GM12875 (cell line): ENCODE results near the gene GRAMD1B.

Experiments used
- H3K4me3 ChIP-seq: one replicate; pipeline ENCODE4 v1.5.1; 2011; ENCODE audit warnings: low read depth, low read length, control low read depth
- TF ChIP-seq, protein P1 (sequence below): IDR thresholded peaks from 2 replicates; pipeline ENCODE4 v1.5.1; 2011; ENCODE audit warnings: low read depth, mild to moderate bottlenecking, control low read depth, inconsistent platforms, low read length, moderate library complexity, borderline replicate concordance; ENCODE audit not compliant: insufficient read depth

The GRAMD1B gene

DNA sequence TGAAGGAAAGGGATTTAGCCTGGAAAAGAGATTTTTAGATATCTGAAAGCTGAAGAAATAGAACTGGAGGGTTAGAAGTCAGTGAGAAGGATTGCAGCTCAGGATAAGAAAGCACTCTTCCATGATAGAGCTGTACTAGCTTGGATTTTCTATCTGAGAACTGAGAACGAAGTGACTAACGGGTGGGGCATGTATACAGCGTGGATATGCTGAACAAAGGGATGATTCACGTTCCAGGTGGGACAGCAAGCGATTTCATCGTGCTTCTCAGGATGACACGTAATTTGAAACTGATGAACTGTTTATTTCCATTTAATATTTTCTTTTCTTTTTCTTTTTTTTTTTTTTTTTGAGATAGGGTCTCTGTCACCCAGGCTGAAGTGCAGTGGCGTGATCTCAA lies 53.0 kb downstream of the GRAMD1B start:
- no peak overlapping the region for H3K4me3 ChIP-seq
- TF ChIP-seq, protein P1, sequence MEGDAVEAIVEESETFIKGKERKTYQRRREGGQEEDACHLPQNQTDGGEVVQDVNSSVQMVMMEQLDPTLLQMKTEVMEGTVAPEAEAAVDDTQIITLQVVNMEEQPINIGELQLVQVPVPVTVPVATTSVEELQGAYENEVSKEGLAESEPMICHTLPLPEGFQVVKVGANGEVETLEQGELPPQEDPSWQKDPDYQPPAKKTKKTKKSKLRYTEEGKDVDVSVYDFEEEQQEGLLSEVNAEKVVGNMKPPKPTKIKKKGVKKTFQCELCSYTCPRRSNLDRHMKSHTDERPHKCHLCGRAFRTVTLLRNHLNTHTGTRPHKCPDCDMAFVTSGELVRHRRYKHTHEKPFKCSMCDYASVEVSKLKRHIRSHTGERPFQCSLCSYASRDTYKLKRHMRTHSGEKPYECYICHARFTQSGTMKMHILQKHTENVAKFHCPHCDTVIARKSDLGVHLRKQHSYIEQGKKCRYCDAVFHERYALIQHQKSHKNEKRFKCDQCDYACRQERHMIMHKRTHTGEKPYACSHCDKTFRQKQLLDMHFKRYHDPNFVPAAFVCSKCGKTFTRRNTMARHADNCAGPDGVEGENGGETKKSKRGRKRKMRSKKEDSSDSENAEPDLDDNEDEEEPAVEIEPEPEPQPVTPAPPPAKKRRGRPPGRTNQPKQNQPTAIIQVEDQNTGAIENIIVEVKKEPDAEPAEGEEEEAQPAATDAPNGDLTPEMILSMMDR = no peak

GRCh38 chr11:123483466-123483865 lies 53.4 kb downstream of the GRAMD1B start:
- H3K4me3 ChIP-seq = no peak overlapping the region
- TF ChIP-seq, protein P1 = no peak

GRCh38 chr11:123484448-123484847 lies 54.4 kb downstream of the GRAMD1B start:
- TF ChIP-seq, protein P1 = no peak
- no peak overlapping the region for H3K4me3 ChIP-seq

DNA sequence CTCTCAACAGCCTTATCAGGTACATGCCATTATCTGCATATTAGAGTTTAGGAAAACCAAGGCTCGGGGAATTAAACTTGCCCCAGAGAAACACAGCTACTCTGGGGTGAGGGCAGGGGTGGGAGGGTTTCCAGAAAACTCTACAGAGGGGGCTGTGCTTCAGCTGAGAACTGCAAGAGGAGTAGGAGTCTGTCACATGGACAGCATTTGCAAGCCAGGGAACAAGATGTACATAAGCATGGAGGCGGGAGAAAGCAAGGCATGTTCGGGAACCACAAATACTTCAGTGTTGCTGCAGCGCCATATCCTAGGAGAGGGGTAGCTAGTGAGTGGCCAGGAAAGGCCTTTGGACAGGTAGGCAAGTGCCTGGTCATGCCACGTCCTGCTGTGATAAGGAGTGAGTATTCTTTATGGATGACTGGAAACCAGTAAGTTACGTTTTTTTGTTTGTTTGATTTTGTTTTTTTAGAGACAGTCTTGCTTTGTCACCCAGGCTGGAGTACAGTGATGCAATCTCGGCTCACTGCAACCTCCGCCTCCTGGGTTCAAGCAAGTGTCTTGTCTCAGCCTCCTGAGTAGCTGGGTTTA lies 57.2 kb downstream of the GRAMD1B start:
- H3K4me3 ChIP-seq = no peak overlapping the region
- TF ChIP-seq, protein P1 = no peak

DNA sequence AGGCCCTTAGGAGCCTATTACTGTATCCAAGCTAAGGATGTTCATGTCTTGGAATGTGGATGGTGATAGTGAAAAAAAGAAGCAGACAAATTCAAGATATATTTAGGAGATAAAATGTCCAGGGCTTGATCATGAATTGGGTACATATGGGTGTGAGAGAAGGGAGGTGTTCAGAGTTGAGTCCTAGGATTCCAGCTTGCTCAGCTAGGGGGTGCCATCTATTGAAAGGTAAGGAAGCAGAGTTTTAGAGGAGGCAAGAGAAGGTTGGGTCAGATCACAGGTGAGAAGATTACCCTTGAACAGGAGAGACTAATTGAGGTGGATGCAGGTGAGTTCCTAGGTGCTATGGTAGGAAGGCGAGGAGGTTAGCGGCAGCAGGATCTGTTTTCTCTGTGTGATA lies 60.5 kb downstream of the GRAMD1B start:
- TF ChIP-seq, protein P1 = no peak

GRCh38 chr11:123491241-123491640 lies 61.2 kb downstream of the GRAMD1B start:
- TF ChIP-seq, protein P1 = no peak
- no peak overlapping the region for H3K4me3 ChIP-seq

More for the DNA sequence above, 60.5 kb downstream of the GRAMD1B start:
- no peak overlapping the region for H3K4me3 ChIP-seq

DNA sequence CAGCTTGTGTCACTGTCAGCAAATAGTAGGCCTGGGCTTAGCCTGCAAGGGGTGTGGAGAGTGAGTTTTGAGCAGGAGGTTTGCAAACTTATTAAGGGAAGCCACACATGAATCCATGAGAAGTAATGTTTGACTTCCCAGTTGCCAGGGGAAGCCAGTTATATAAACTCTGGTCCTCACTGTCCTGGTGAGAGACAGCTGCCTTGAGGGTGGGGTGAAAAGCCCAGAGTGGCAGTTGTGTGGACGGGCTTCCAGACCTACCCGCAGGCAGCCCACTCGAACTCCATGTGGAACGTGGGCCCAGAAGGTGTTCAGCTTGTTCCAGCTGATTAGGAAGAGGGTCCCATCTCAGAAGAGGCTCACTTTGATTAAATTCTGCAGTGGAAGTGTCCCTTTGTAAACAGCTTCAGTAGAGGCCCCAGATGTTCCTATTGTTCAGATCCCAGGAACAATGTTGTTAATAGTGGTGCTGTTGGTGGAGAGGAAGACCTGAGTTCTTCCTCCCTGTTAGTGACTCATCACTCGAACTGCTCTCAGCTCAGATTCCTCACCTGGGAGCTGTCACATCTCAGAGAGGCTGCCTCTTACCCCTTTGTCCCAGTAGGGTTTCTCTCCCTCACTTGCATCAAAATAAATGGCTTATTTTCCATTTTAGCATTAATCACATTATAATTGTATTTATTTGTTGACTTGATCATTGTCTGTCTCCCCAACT lies 63.4 kb downstream of the GRAMD1B start:
- no peak overlapping the region for H3K4me3 ChIP-seq
- TF ChIP-seq, protein P1 = no peak
